ENCODE measurements around the gene CACNB2. TPM values are rescaled to one million over a fixed set of nuclear protein-coding genes. Genes with fewer than 3 reads are reported as not detected.
"Not testable (repeated sequence)": the region's sequence is repeated elsewhere in the genome, so short reads cannot be mapped to it uniquely, and the experiment has no call there.

CACNB2 gene
- polyA plus RNA-seq, 2 of the 4 experiments (the other 2 are of a cell fraction), result not detected

GRCh38 chr10:18151356-18151890, 11.2 kb downstream of the CACNB2 start:
- no peaks in the 10 kb centered on the region for H3K9me3 ChIP-seq
- WGBS (ENCODE audit: missing lambda C conversion rate), result 28% methylated on average over 5 of the region's 5 CpGs
- no peak overlapping the region for H3K4me3 ChIP-seq
- H3K4me1 ChIP-seq, result no peaks in the 10 kb centered on the region
- ATAC-seq (no peak), FAIRE-seq (no peak), DNase-seq (ENCODE audit: low read depth in 1 of 2, low spot score in 1 of 2) (no peak)
- ChIA-PET POLR2A (no interaction called here), CTCF (interaction anchor here (0.7 kb wide), 1 partner anchor 16 kb away, joined by 3 read pairs; no protein-coding TSS in a partner anchor)
- TF ChIP-seq MAFK (IDR thresholded peaks at IDR 0.05; ENCODE audit: partially characterized antibody) (no peak), RAD21 (conservative IDR thresholded peaks at IDR 0.05 in 1 of 2, IDR thresholded peaks at IDR 0.05 in 1 of 2) (no peak), HOXB13 (CRISPR knock-in tag; IDR thresholded peaks at IDR 0.05; ENCODE audit: low read depth) (no peak), CBX8 (IDR thresholded peaks at IDR 0.05) (no peak), BCL3 (IDR thresholded peaks at IDR 0.05) (no peak), HEYL (CRISPR knock-in tag; IDR thresholded peaks at IDR 0.05) (no peak), NR3C1 (IDR thresholded peaks at IDR 0.05) (no peak), BHLHE40 (IDR thresholded peaks at IDR 0.05; ENCODE audit: low read depth, low read length) (no peak), RARB (CRISPR knock-in tag; IDR thresholded peaks at IDR 0.05) (no peak), ZC3H11A (IDR thresholded peaks at IDR 0.05) (no peak), NFE2L2 (conservative IDR thresholded peaks at IDR 0.05; ENCODE audit: low read length) (no peak)
- TF ChIP-seq, protein P1, sequence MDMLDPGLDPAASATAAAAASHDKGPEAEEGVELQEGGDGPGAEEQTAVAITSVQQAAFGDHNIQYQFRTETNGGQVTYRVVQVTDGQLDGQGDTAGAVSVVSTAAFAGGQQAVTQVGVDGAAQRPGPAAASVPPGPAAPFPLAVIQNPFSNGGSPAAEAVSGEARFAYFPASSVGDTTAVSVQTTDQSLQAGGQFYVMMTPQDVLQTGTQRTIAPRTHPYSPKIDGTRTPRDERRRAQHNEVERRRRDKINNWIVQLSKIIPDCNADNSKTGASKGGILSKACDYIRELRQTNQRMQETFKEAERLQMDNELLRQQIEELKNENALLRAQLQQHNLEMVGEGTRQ (IDR thresholded peaks at IDR 0.05), result no peak
- TF ChIP-seq, protein P2, sequence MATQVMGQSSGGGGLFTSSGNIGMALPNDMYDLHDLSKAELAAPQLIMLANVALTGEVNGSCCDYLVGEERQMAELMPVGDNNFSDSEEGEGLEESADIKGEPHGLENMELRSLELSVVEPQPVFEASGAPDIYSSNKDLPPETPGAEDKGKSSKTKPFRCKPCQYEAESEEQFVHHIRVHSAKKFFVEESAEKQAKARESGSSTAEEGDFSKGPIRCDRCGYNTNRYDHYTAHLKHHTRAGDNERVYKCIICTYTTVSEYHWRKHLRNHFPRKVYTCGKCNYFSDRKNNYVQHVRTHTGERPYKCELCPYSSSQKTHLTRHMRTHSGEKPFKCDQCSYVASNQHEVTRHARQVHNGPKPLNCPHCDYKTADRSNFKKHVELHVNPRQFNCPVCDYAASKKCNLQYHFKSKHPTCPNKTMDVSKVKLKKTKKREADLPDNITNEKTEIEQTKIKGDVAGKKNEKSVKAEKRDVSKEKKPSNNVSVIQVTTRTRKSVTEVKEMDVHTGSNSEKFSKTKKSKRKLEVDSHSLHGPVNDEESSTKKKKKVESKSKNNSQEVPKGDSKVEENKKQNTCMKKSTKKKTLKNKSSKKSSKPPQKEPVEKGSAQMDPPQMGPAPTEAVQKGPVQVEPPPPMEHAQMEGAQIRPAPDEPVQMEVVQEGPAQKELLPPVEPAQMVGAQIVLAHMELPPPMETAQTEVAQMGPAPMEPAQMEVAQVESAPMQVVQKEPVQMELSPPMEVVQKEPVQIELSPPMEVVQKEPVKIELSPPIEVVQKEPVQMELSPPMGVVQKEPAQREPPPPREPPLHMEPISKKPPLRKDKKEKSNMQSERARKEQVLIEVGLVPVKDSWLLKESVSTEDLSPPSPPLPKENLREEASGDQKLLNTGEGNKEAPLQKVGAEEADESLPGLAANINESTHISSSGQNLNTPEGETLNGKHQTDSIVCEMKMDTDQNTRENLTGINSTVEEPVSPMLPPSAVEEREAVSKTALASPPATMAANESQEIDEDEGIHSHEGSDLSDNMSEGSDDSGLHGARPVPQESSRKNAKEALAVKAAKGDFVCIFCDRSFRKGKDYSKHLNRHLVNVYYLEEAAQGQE (IDR thresholded peaks at IDR 0.05), result no peak
- H3K27ac ChIP-seq, result no peak overlapping the region
- H3K4me2 ChIP-seq, result no peak overlapping the region

- ATAC-seq; H3K4me1 ChIP-seq; H3K27ac ChIP-seq; POLR2A ChIA-PET; H3K4me2 ChIP-seq; DNase-seq (ENCODE audit: low read depth in 1 of 2, low spot score in 1 of 2); H3K9me3 ChIP-seq; FAIRE-seq; H3K4me3 ChIP-seq: not testable (repeated sequence)
- CTCF ChIA-PET, result interaction anchor here (0.6 kb wide), 1 partner anchor 40 kb away, joined by 3 read pairs; no protein-coding TSS in a partner anchor
- 72% methylated on average over 4 of the region's 4 CpGs for WGBS (ENCODE audit: missing lambda C conversion rate)
Observed at GRCh38 chr10:18153381-18153780, 13.2 kb downstream of the CACNB2 start.

GRCh38 chr10:18155321-18155720, 15.1 kb downstream of the CACNB2 start:
- no peak for ATAC-seq
- TF ChIP-seq CEBPB (IDR thresholded peaks at IDR 0.05), result no peak
- TF ChIP-seq, protein P3, sequence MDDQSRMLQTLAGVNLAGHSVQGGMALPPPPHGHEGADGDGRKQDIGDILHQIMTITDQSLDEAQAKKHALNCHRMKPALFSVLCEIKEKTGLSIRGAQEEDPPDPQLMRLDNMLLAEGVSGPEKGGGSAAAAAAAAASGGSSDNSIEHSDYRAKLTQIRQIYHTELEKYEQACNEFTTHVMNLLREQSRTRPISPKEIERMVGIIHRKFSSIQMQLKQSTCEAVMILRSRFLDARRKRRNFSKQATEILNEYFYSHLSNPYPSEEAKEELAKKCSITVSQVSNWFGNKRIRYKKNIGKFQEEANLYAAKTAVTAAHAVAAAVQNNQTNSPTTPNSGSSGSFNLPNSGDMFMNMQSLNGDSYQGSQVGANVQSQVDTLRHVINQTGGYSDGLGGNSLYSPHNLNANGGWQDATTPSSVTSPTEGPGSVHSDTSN (IDR thresholded peaks at IDR 0.05), result no peak
- no peak for TF ChIP-seq JUNB (IDR thresholded peaks at IDR 0.05)
- no peak for TF ChIP-seq NPAS2 (CRISPR knock-in tag; IDR thresholded peaks at IDR 0.05; ENCODE audit: borderline replicate concordance)
- no peak for TF ChIP-seq CHD4 (IDR thresholded peaks at IDR 0.05; ENCODE audit: borderline replicate concordance)
- TF ChIP-seq ZC3H11A (IDR thresholded peaks at IDR 0.05), result no peak
- TF ChIP-seq CHD2 (IDR thresholded peaks at IDR 0.05; ENCODE audit: low read length, partially characterized antibody), result no peak
- no peak for TF ChIP-seq TFCP2L1 (CRISPR knock-in tag; IDR thresholded peaks at IDR 0.05)
- TF ChIP-seq ZNF302 (CRISPR knock-in tag; IDR thresholded peaks at IDR 0.05), result no peak
- no peak for TF ChIP-seq TP53 (CRISPR knock-in tag; IDR thresholded peaks at IDR 0.05)
- TF ChIP-seq ZSCAN20 (CRISPR knock-in tag; IDR thresholded peaks at IDR 0.05), result no peak
- TF ChIP-seq HOXB5 (CRISPR knock-in tag; IDR thresholded peaks at IDR 0.05), result no peak
- TF ChIP-seq RCOR1 (IDR thresholded peaks at IDR 0.05; ENCODE audit: low read depth, low read length), result no peak
- TF ChIP-seq EP300 (IDR thresholded peaks at IDR 0.05), result no peak
- no peak for TF ChIP-seq KDM1A (IDR thresholded peaks at IDR 0.05; ENCODE audit: low read depth)
- Histone ChIP-seq H3K4me3 (no peak overlapping the region), H3K4me2 (no peak overlapping the region), H3K27ac (no peak overlapping the region), H3K4me1 (no peaks in the 10 kb centered on the region), H3K9me3 (no peaks in the 10 kb centered on the region)
- ChIA-PET CTCF (no interaction called here), POLR2A (no interaction called here)
- no peak for DNase-seq (ENCODE audit: low read depth in 1 of 2, low spot score in 1 of 2)
- FAIRE-seq, result no peak

- WGBS (ENCODE audit: missing lambda C conversion rate), result 24% methylated on average over 8 of the region's 8 CpGs
- H3K9me3 ChIP-seq; DNase-seq (ENCODE audit: low read depth in 1 of 2, low spot score in 1 of 2); H3K4me3 ChIP-seq; H3K4me1 ChIP-seq; H3K27ac ChIP-seq; POLR2A ChIA-PET; H3K4me2 ChIP-seq; ATAC-seq; FAIRE-seq: not testable (repeated sequence)
- CTCF ChIA-PET, result interaction anchor here (0.7 kb wide), 1 partner anchor 15 kb away, joined by 3 read pairs; no protein-coding TSS in a partner anchor
Observed at GRCh38 chr10:18156797-18157196, 16.6 kb downstream of the CACNB2 start.

Data from A549 (cell line).